ENCODE data around the gene OR10G8.

The OR10G8 gene

GRCh38 chr11:124079631-124080326, 53.2 kb downstream of the OR10G8 start:
- no peak for DNase-seq

All from NCI-H69 (cell line).